Mucosa of stomach (tissue), 1 donor: Measurements from ENCODE around the gene TBC1D2B.

Experiments used
- H3K27me3 ChIP-seq: one replicate; pipeline ENCODE4 v1.7.0; 2013; ENCODE audit warnings: mild to moderate bottlenecking, low read length; ENCODE audit not compliant: control insufficient read depth, insufficient read depth
- H3K36me3 ChIP-seq: one replicate; pipeline ENCODE4 v1.7.0; 2013; ENCODE audit warnings: low read length; ENCODE audit not compliant: control insufficient read depth, insufficient read depth
- H3K4me1 ChIP-seq: one replicate; pipeline ENCODE4 v1.7.0; 2013; ENCODE audit warnings: mild to moderate bottlenecking, low read length; ENCODE audit not compliant: control insufficient read depth, insufficient read depth
- H3K4me3 ChIP-seq: one replicate; pipeline ENCODE4 v1.7.0; 2013; ENCODE audit warnings: low read length
- H3K9ac ChIP-seq: one replicate; pipeline ENCODE4 v1.7.0; 2013; ENCODE audit warnings: mild to moderate bottlenecking, low read length, moderate library complexity
- H3K9me3 ChIP-seq: one replicate; pipeline ENCODE4 v1.7.0; 2013; ENCODE audit warnings: mild to moderate bottlenecking, low read length, moderate library complexity; ENCODE audit not compliant: control insufficient read depth
- donor health status: Pancreatic carcinoma.

Gene TBC1D2B

DNA sequence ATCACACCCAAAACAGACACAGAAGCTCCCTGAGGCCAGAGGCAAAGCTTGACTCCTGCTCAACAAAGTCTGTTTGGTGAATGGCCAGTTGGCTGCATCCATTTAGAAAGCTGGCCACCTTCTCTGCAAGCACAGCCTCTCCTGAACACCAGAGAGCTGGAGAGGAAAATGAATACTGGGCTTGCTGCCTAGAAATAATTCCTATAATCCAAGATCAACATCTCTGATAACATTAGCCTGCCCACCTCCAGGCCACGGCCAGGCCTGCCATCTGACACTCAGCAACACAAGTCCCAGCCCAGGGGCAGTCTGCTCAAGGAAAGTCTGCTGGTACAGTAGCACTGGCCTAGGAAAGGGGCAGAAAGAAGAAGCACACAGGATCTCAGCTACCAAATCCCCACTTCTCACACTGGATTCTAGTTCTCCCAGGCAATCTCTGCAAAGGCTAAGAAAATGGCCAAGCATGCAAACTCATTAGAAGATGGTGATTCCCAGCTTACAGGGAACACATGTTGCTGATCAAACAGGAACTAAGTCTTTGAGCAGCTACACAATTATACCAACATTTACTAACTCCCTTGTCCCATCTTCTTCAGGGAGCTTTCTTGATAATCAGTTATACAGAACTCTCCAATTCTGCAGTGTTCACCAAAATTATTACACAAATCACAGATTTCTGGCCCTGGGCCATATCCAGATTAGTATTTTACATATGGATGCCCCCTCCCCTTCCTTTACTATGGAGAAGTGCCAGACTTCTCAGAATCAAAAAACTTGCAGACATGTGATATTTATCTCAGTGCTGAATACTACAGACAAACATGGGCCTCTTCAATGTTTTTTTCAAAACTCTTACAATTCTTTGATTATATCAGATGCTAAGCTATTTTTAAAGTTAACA is 9.9 kb downstream of the TBC1D2B start:
- Histone ChIP-seq H3K4me3 (no peak overlapping the region), H3K4me1 (peaks cover 69% of the 10 kb centered on the region), H3K27me3 (no peaks in the 10 kb centered on the region), H3K9ac (no peak overlapping the region), H3K9me3 (no peaks in the 10 kb centered on the region), H3K36me3 (no peaks in the 10 kb centered on the region)

DNA sequence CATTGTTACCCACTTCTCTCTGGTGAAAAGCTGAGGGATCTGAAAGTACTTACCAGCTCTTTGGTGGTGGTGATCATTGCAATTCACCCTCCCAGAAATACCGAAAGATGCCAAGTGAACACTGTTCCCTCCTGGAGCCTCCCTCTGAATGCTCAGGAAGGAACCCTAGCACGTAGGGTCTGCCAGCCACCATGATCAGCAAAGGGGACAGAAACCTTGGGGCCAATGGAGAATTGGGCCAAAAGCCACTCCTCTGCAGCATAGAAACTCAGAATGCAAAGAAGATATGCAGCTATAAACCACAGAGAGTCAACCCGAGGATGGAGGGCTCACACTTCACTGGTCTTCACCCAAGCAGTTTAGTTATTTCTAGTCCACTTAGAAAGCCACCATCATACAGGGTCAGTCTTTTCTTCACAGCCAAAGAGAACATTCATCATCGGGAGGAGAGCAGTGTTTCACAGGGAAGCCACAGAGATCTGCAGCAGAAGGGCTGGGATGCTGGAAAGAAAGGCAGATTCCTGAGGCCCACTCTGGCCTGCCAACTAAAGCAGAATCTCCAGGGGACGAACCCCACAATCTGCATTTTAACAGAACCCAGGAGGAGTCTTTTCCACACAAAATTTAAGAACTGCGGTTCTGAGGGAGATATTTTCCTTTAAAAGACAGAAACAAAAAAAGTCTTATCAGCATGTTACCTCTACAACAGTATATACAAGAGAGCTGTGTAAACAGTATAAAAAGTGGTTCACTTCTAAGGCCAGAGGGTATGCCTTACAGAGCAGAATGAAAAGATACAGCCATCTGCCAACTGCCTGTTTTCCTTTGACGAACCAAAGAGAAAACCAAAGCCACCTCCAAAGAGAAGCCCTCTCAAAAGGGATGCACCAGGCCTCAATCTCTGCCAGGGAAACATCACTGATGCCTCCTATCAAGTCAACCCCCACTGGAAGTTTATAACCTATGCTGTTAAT is 11.3 kb downstream of the TBC1D2B start:
- Histone ChIP-seq H3K4me1 (peaks cover 69% of the 10 kb centered on the region), H3K4me3 (no peak overlapping the region), H3K27me3 (no peaks in the 10 kb centered on the region), H3K9me3 (no peaks in the 10 kb centered on the region), H3K36me3 (no peaks in the 10 kb centered on the region), H3K9ac (no peak overlapping the region)

DNA sequence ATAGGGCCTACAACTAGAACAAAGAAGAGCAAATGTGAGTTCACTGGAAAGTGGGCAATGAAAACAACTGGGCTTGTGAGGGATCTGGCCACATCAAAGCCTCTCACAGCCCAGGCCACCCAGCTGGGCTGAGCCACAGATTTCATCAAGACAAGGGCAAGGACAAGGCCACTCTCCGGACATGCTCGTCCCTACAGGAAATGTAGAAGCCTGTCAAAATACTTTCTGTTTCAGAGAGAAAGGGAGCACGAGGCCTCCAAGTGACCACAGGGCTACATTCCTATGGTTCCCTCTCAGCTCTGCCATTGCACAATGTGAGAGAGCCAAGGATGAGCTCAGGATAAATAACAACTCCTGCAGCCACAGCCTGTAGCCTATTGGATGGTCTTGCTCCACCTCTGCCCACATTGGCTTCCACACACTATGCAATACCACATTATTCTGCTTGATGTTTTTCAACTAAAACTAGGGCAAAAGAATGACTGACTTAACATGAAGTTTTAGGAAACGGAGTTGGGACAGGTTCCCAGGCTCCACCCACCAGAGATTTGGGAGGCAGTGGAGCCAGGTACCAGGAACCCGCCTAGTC is 12.1 kb downstream of the TBC1D2B start:
- H3K4me1 ChIP-seq: peaks cover 69% of the 10 kb centered on the region
- H3K9ac ChIP-seq: no peak overlapping the region
- no peaks in the 10 kb centered on the region for H3K36me3 ChIP-seq
- no peaks in the 10 kb centered on the region for H3K9me3 ChIP-seq
- H3K4me3 ChIP-seq: no peak overlapping the region
- no peaks in the 10 kb centered on the region for H3K27me3 ChIP-seq

DNA sequence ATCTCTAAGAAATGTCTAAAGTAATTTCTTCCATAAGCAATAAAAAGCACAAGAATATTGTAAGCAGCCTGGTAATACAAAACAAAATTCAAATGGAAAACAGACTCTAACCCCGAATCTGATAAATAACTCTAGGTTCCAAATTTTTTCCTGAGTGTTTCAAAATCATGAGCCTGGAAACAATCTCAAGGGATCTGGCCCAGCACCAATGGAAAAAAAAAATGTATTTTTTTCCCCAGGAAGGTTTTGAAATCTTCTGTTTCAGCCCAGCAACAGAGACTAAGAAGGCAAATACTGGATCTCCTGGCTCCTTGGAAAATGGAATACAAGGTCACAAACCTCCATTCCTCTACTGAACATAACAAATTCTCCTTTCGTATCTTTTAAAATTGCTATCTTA is 13.0 kb downstream of the TBC1D2B start:
- Histone ChIP-seq H3K4me3 (no peak overlapping the region), H3K36me3 (no peaks in the 10 kb centered on the region), H3K27me3 (no peaks in the 10 kb centered on the region), H3K4me1 (peaks cover 72% of the 10 kb centered on the region), H3K9ac (no peak overlapping the region), H3K9me3 (no peaks in the 10 kb centered on the region)

DNA sequence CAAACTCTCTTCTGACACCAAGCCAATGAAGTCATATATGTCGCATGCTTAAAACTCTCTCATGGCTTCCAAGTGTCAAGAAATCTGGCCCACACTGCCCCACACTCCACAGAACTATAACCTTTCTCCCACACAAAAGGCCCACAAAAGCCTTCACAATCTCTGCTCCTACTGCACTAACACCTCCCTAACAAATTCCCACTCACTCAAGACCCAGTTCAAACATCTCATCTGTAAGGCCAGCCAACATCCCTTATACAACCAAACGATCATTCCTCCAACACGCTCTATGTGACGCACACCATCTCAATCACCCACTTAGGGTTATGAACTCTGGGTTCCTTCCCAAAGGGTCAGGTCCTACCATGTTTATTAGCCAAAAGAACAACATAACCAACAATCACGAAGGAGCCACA is 13.5 kb downstream of the TBC1D2B start:
- Histone ChIP-seq H3K27me3 (no peaks in the 10 kb centered on the region), H3K4me3 (no peak overlapping the region), H3K9ac (no peak overlapping the region), H3K4me1 (peaks cover 73% of the 10 kb centered on the region), H3K36me3 (no peaks in the 10 kb centered on the region), H3K9me3 (no peaks in the 10 kb centered on the region)

DNA sequence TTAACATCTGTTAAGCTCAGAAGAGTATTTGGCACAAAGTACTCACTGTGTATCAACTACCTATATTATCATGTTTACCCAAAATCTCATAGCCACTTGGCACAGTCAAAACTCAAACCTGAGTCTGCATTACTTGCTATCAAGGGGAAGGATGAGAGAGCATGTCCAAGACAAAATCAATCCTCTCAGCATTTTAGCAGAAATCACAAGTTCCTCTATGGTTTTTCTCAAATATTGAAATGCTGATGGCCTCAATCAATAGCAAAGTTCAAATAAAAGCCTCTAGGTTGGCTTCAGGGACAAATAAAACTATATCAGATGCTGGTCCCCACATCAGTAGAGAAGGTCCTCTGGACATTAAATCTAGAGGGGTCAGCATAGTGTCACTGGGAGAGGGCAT is 14.3 kb downstream of the TBC1D2B start:
- no peaks in the 10 kb centered on the region for H3K9me3 ChIP-seq
- H3K9ac ChIP-seq: no peak overlapping the region
- peaks cover 72% of the 10 kb centered on the region for H3K4me1 ChIP-seq
- no peaks in the 10 kb centered on the region for H3K36me3 ChIP-seq
- no peaks in the 10 kb centered on the region for H3K27me3 ChIP-seq
- no peak overlapping the region for H3K4me3 ChIP-seq

DNA sequence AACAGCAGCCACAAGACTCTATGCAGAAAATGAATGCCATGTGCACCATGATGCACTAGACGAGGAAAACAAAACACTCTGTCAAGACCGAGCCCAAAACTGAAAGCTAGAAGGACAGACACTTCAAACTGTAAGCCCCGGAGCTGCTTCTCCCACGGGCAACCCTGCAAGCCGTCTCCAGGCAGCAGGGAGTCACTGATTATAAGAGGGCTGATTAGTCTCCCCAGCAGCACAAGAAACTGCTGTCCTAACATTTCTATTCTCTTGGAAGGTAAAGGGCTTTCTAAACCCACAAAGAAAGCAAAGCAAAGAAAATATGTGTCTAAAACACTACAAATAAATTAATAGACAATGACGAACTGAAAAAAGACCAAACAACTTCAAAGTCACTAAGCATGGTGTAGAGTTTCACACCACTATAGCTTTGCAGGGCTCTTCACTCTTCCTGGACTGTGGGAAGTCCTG is 15.5 kb downstream of the TBC1D2B start:
- H3K4me3 ChIP-seq: no peak overlapping the region
- H3K27me3 ChIP-seq: no peaks in the 10 kb centered on the region
- H3K4me1 ChIP-seq: peaks cover 69% of the 10 kb centered on the region
- no peak overlapping the region for H3K9ac ChIP-seq
- no peaks in the 10 kb centered on the region for H3K9me3 ChIP-seq
- H3K36me3 ChIP-seq: no peaks in the 10 kb centered on the region

DNA sequence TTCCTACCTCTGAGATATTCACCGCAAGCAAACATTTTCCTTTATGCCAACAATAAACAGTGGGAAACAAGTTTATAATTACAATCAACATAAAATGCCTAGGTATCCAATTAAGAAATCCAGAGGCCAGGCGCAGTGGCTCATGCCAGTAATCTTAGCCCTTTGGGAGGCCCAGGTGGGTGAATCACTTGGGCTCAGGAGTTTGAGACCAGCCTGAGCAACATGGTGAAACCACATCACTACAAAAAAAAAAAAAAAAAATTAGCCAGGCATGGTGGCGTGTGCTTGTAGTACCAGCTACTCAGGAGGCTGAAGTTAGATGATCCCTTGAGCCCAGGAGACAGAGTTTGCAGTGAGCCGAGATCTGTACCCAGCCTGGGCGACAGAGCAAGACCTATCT is 17.3 kb downstream of the TBC1D2B start:
- no peak overlapping the region for H3K9ac ChIP-seq
- H3K4me3 ChIP-seq: no peak overlapping the region
- H3K36me3 ChIP-seq: no peaks in the 10 kb centered on the region
- no peaks in the 10 kb centered on the region for H3K27me3 ChIP-seq
- peaks cover 69% of the 10 kb centered on the region for H3K4me1 ChIP-seq
- no peaks in the 10 kb centered on the region for H3K9me3 ChIP-seq

DNA sequence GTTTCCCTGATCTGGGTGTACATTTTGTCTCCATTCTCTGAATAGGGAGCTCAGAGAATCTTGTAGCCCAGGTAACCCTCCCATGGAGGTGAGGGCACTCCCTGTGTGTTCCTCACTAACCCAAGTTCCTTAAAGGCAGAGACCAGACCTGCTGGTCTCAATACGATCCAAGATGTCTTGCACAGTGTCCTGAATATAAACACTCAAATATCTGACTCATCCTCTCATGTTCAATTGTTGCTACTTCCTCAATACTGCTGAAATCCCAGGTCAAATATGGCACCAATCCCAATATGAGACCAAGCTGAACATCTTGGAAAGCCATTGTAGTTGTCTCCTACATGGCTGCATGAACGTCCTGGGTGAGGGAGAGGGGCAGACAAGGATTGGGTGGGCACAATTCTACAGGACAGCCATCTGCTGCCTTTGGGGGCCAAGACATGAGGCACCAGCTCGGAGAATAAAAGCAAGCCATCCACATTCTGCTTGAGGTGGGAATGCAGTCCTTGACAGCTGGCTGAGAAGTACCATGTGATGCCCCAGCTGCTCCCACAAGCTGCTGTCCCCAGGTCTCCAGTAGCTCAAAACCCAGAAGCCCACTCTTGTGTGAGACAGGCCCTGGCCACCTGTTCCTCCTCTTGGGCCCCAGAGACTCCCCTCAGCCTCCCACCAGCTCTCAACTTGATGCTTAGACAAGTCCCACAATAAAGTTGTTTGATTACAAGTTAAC is 18.2 kb downstream of the TBC1D2B start:
- no peak overlapping the region for H3K4me3 ChIP-seq

DNA sequence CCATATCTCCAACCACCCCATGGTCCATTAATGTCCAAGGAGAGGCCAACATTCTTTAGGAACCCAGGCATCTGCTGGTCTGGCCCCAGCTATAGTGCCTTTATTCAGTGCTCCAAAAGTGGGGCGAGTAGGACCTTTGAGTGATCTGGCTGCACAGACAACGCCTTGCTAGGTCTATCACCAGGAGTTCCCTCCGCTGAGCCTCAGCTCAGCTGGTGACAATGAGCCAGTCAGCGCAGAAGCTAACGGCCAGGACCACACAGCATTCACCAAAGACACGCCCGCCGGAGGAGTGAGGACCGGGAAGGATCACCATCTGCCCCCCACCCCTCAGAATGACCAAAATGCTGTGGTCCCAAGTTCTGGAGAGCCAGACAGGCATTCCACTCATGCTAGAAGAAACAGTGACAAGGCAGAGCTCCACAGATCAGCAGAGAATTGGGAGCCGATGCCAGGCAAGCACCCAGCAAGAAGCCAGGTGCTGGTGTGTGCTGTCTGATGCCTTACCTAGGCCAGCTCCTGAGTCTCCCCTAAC is 19.0 kb downstream of the TBC1D2B start:
- Histone ChIP-seq H3K9ac (no peak overlapping the region), H3K4me3 (no peak overlapping the region), H3K4me1 (peaks cover 63% of the 10 kb centered on the region), H3K36me3 (peaks cover 4% of the 10 kb centered on the region), H3K27me3 (no peaks in the 10 kb centered on the region), H3K9me3 (no peaks in the 10 kb centered on the region)

More for the DNA sequence above, 18.2 kb downstream of the TBC1D2B start:
- no peaks in the 10 kb centered on the region for H3K27me3 ChIP-seq
- H3K9me3 ChIP-seq: no peaks in the 10 kb centered on the region
- H3K36me3 ChIP-seq: no peaks in the 10 kb centered on the region
- H3K4me1 ChIP-seq: peaks cover 71% of the 10 kb centered on the region
- no peak overlapping the region for H3K9ac ChIP-seq

DNA sequence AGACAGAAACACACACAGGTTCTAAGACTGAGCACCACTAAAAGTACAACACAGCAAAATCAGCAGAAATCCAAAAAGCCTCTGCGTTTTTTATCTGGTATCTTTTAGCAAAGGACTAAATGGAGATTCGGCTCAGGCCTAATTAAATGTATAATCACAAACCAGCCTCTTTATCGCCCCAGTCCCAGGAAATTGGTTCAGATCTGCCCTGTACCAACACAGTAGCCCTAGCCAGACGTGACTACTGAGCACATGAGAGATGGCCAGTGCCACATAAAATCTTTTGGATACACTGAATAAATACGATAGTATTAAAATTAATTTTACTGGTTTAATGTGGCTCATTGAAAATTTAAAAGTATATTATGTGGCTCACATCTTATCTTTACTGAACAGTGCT is 19.7 kb downstream of the TBC1D2B start:
- Histone ChIP-seq H3K9ac (peak overlapping the region; percentile 10), H3K36me3 (peaks cover 7% of the 10 kb centered on the region), H3K9me3 (no peaks in the 10 kb centered on the region), H3K27me3 (no peaks in the 10 kb centered on the region), H3K4me3 (no peak overlapping the region), H3K4me1 (peaks cover 57% of the 10 kb centered on the region)
